Hepatocyte (in vitro differentiated cells): ENCODE data around the gene TBC1D9. TPM values are rescaled to one million over a fixed set of nuclear protein-coding genes. Genes with fewer than 3 reads are reported as not detected.
A peak's percentile ranks its signal among the peaks of the same experiment; 100 is the strongest.

Experiments used
- DNase-seq: peaks from one replicate; pipeline ENCODE4 v3.0.0-alpha.2; 2016; ENCODE audit warnings: low spot score
- H2AFZ ChIP-seq: fragments of 200-600 bp; sonication (generic); 2 replicates; pipeline ENCODE4 v1.6.0; 2016; ENCODE audit warnings: antibody characterized with exemption, mild to moderate bottlenecking
- H3K27ac ChIP-seq: fragments of 200-600 bp; sonication (generic); 2 replicates; pipeline ENCODE4 v1.5.1; 2016; ENCODE audit warnings: mild to moderate bottlenecking
- H3K27me3 ChIP-seq: fragments of 200-600 bp; sonication (generic); 2 replicates; pipeline ENCODE4 v1.6.1; 2016
- H3K36me3 ChIP-seq: fragments of 200-600 bp; sonication (generic); replicated peaks from 2 replicates; pipeline ENCODE4 v1.5.1; 2016; ENCODE audit warnings: low read depth; ENCODE audit not compliant: insufficient read depth
- H3K4me1 ChIP-seq: fragments of 200-600 bp; sonication (generic); 2 replicates; pipeline ENCODE4 v1.5.1; 2016; ENCODE audit warnings: mild to moderate bottlenecking, moderate library complexity; ENCODE audit not compliant: insufficient read depth
- H3K4me2 ChIP-seq: fragments of 200-600 bp; sonication (generic); 2 replicates; pipeline ENCODE4 v1.6.0; 2016
- H3K4me3 ChIP-seq: fragments of 200-600 bp; sonication (generic); 2 replicates; pipeline ENCODE4 v1.5.1; 2016; ENCODE audit warnings: mild to moderate bottlenecking
- H3K79me2 ChIP-seq: fragments of 200-600 bp; sonication (generic); 2 replicates; pipeline ENCODE4 v1.6.0; 2017; ENCODE audit warnings: mild to moderate bottlenecking
- H3K9me2 ChIP-seq: fragments of 200-600 bp; sonication (generic); replicated peaks from 2 replicates; pipeline ENCODE4 v1.6.0; 2017; ENCODE audit warnings: mild to moderate bottlenecking; ENCODE audit not compliant: insufficient read depth
- H3K9me3 ChIP-seq: fragments of 200-600 bp; sonication (generic); 2 replicates; pipeline ENCODE4 v1.5.1; 2016; ENCODE audit warnings: low read depth, mild to moderate bottlenecking
- H4K20me1 ChIP-seq: fragments of 200-600 bp; sonication (generic); 2 replicates; pipeline ENCODE4 v1.6.0; 2016; ENCODE audit warnings: mild to moderate bottlenecking; ENCODE audit not compliant: insufficient read depth, poor library complexity, severe bottlenecking
- EZH2 ChIP-seq: fragments of 200-600 bp; sonication (generic); IDR thresholded peaks from 2 replicates; pipeline ENCODE4 v1.6.1; 2016; ENCODE audit warnings: antibody characterized with exemption, mild to moderate bottlenecking, borderline replicate concordance
- EZH2phosphoT487 ChIP-seq: fragments of 200-600 bp; sonication (generic); IDR thresholded peaks from one replicate; pipeline ENCODE4 v1.6.1; 2018; ENCODE audit warnings: antibody characterized with exemption, mild to moderate bottlenecking, low read depth, moderate library complexity; ENCODE audit not compliant: unreplicated experiment, severe bottlenecking
- WGBS: methylation state at CpG from one replicate; pipeline ENCODE4 v1.1.6; 2016; ENCODE audit warnings: low lambda C conversion rate; ENCODE audit errors: missing lambda C conversion rate; 5-methylcytosine and 5-hydroxymethylcytosine counted together
- polyA plus RNA-seq: library from polyadenylated mRNA; unstranded; fragments of >200 nt; fragmentation: Nextera tagmentation; extraction: Ambion mirVana; gene quantifications from 2 replicates; pipeline ENCODE4 v1.2.1, GENCODE V29; 2016
- total RNA-seq: library from RNA; depleted of rRNA; stranded (reverse); fragments of >200 nt; gene quantifications from 2 replicates; pipeline ENCODE4 v1.2.3, GENCODE V29; 2014
- TF ChIP-seq, protein P1 (sequence below): fragments of 200-600 bp; sonication (generic); IDR thresholded peaks from 2 replicates; pipeline ENCODE4 v1.5.1; 2016; ENCODE audit warnings: antibody characterized with exemption, mild to moderate bottlenecking; ENCODE audit not compliant: poor library complexity

The TBC1D9 gene
- total and polyA plus RNA-seq, 2 experiments from 2014 or later, result 10.5 to 35.6 TPM

DNA sequence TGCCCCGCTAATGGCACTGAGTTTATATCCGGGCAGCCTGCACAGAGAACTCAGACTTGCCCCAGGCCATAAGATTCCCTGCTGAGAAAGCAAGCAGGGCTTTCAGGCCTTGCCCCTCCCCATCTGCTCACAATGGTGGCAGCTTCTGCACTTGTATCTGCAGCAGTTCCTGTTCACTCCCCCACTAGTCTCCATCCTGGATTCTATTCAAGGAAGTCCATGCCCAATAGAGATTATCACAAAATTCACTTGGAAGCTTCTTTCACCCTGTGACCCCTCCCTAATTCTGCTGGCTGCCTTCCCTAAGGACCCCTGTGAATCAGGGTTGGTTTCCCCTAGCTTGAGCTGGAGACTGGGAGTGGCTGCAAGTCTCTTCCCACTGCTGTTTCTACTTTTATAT, 152.9 kb downstream of the TBC1D9 start:
- H3K4me3 ChIP-seq, result no peak overlapping the region
- no peak for DNase-seq
- no peaks in the 10 kb centered on the region for H3K4me1 ChIP-seq
- no peaks in the 10 kb centered on the region for H4K20me1 ChIP-seq
- no peaks in the 10 kb centered on the region for H3K79me2 ChIP-seq
- no peak overlapping the region for H3K27ac ChIP-seq
- H3K9me2 ChIP-seq, result no peaks in the 10 kb centered on the region
- H2AFZ ChIP-seq, result no peak overlapping the region
- H3K4me2 ChIP-seq, result no peak overlapping the region
- H3K36me3 ChIP-seq, result no peaks in the 10 kb centered on the region
- no peaks in the 10 kb centered on the region for H3K9me3 ChIP-seq
- TF ChIP-seq EZH2 (no peak), EZH2phosphoT487 (no peak)
- TF ChIP-seq, protein P1, sequence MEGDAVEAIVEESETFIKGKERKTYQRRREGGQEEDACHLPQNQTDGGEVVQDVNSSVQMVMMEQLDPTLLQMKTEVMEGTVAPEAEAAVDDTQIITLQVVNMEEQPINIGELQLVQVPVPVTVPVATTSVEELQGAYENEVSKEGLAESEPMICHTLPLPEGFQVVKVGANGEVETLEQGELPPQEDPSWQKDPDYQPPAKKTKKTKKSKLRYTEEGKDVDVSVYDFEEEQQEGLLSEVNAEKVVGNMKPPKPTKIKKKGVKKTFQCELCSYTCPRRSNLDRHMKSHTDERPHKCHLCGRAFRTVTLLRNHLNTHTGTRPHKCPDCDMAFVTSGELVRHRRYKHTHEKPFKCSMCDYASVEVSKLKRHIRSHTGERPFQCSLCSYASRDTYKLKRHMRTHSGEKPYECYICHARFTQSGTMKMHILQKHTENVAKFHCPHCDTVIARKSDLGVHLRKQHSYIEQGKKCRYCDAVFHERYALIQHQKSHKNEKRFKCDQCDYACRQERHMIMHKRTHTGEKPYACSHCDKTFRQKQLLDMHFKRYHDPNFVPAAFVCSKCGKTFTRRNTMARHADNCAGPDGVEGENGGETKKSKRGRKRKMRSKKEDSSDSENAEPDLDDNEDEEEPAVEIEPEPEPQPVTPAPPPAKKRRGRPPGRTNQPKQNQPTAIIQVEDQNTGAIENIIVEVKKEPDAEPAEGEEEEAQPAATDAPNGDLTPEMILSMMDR, result no peak
- no peaks in the 10 kb centered on the region for H3K27me3 ChIP-seq
- 50% methylated on average over 2 of the region's 2 CpGs for WGBS

DNA sequence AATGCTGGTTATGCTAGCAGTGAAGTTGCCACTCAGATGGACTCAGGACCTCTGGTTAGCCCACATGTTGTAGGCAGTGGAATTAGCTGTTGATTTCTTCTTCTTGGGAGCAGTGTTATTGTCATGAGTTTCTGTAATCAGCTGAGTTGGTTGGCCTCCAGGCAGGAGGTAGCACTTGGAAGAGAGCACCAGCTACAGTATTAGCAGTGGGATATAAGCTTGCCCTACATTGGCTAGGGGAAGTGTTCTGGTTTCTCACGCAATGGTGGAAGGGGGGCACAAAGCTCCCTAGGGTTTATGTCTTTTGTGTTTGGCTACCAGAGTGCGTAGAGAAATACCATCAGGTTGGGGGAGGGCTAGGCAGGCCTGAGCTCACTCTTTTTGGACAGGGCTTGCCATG, 153.5 kb downstream of the TBC1D9 start:
- H3K27me3 ChIP-seq, result no peaks in the 10 kb centered on the region

DNA sequence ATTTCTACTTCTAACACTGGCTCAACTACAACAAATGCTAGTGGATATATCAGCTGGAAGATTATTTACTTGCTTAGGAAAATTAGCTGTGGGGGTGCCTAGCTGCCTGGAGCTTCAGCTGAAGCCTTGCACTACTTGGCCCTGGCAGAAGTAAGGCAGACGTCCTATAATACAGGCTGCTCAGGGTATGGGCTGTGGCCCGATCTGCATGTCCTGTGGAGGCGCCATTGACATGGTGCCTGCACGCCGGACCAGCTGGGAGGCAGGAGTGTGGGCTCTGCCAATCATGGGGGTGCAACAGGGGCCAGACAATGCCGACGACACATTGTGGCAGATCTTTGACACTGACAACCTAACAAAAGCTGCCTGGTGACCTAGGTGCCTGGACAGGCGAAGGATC, 155.8 kb downstream of the TBC1D9 start:
- no peak overlapping the region for H2AFZ ChIP-seq
- H3K4me1 ChIP-seq, result no peaks in the 10 kb centered on the region
- H3K79me2 ChIP-seq, result no peaks in the 10 kb centered on the region
- H3K27me3 ChIP-seq, result no peaks in the 10 kb centered on the region
- 92% methylated on average over 8 of the region's 8 CpGs for WGBS
- H3K36me3 ChIP-seq, result no peaks in the 10 kb centered on the region
- H3K9me3 ChIP-seq, result no peaks in the 10 kb centered on the region
- H3K4me2 ChIP-seq, result no peak overlapping the region
- no peaks in the 10 kb centered on the region for H4K20me1 ChIP-seq
- no peak overlapping the region for H3K27ac ChIP-seq
- no peak overlapping the region for H3K4me3 ChIP-seq
- no peak for DNase-seq
- no peaks in the 10 kb centered on the region for H3K9me2 ChIP-seq
- no peak for TF ChIP-seq EZH2
- TF ChIP-seq, protein P1, result no peak
- no peak for TF ChIP-seq EZH2phosphoT487

More for the DNA sequence above, 153.5 kb downstream of the TBC1D9 start:
- H3K4me3 ChIP-seq, result no peak overlapping the region
- no peaks in the 10 kb centered on the region for H3K9me2 ChIP-seq
- H3K36me3 ChIP-seq, result no peaks in the 10 kb centered on the region
- H3K79me2 ChIP-seq, result no peaks in the 10 kb centered on the region
- H4K20me1 ChIP-seq, result no peaks in the 10 kb centered on the region
- H2AFZ ChIP-seq, result no peak overlapping the region
- no peak for DNase-seq
- no peak overlapping the region for H3K4me2 ChIP-seq
- no peaks in the 10 kb centered on the region for H3K9me3 ChIP-seq
- no peaks in the 10 kb centered on the region for H3K4me1 ChIP-seq
- TF ChIP-seq EZH2phosphoT487 (no peak), EZH2 (no peak)
- TF ChIP-seq, protein P1, result no peak
- no peak overlapping the region for H3K27ac ChIP-seq
- 95% methylated on average over 2 of the region's 2 CpGs for WGBS

DNA sequence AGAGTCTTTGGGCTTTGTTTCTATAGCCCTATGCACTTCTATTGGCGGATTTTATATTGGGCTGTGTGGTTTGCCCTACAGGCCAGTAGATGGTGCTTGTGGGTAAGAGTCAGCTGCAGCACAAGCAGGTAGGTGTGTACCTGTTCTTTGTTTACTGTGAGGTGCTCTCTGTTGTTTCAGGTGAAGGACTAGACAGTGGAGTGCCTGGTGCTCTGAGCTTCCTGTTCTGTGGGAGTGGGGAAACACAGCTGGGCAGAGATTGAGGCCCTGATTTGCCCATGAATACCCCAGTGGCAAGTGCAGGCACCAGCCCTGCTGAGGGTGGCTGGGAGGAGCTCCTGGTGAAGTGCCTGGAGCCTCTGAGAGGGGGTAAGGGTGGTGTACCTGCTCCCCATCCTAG, 161.1 kb downstream of the TBC1D9 start:
- Histone ChIP-seq H3K27ac (no peak overlapping the region), H3K79me2 (no peaks in the 10 kb centered on the region), H3K9me3 (no peaks in the 10 kb centered on the region), H2AFZ (no peak overlapping the region), H3K4me3 (no peak overlapping the region), H3K4me2 (no peak overlapping the region), H3K27me3 (peaks cover 8% of the 10 kb centered on the region), H4K20me1 (no peaks in the 10 kb centered on the region), H3K4me1 (no peaks in the 10 kb centered on the region), H3K9me2 (no peaks in the 10 kb centered on the region), H3K36me3 (no peaks in the 10 kb centered on the region)
- WGBS, result 35% methylated on average over 1 of the region's 1 CpG
- TF ChIP-seq EZH2phosphoT487 (no peak), EZH2 (no peak)
- TF ChIP-seq, protein P1, result peak; percentile 56
- DNase-seq, result peak; percentile 60
